ENCODE data around the gene ANKRD23.
A peak's percentile ranks its signal among the peaks of the same experiment; 100 is the strongest.

The ANKRD23 gene

DNA sequence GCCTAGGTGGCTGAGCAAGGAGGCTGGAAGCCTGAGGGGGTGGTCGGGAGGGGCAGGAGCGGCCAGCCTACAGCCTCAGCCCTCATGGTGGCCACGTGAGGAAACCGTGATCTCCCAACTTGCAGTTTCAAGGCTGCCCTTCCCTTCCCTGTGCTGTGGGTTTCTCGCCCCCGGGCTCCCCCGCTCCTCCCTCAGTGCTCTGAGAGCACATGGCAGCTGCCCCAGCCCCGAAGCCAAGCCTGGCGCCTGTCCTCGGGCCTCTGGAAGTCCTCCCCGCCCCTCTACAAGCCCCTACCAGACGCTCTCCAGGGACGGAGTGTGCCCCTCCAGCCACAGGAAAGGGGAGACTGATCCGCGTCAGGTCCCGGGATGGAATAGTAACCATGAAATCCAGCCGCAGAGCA is 586 bp upstream of the ANKRD23 start:
- Histone ChIP-seq H3K27me3 (ENCODE audit: control insufficient read depth, insufficient read depth, low read length) (no peaks in the 10 kb centered on the region), H3K9me3 (ENCODE audit: control insufficient read depth, insufficient read depth, low read length) (no peaks in the 10 kb centered on the region), H3K4me1 (ENCODE audit: control insufficient read depth, insufficient read depth, low read length) (no peaks in the 10 kb centered on the region), H3K36me3 (ENCODE audit: control insufficient read depth, insufficient read depth, low read length) (peaks cover 24% of the 10 kb centered on the region), H3K9ac (ENCODE audit: low read depth, low read length) (no peak overlapping the region), H3K4me3 (ENCODE audit: low read depth, low read length) (no peak overlapping the region), H3K27ac (ENCODE audit: low read depth, low read length) (no peak overlapping the region)

DNA sequence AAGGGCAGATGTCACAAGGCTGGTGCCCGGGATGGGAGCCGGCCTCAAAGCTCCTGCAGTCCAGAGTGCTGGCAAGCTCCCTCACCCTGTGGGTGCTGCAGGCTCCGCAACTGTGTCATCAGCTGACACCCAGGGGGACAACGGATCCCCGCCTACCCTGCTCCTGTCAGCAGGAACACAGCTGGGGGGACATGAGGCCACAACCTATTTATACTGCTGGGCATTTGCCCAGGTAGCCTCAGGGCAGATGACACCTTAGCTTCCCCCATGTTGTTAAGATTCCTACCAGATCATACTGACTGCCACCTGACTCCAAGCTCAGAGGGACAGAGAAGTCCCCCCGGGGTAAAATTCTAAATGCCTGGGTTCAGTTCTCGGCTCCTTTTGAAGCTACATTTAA is 1.2 kb downstream of the ANKRD23 start:
- no peaks in the 10 kb centered on the region for H3K9me3 ChIP-seq (ENCODE audit: control insufficient read depth, insufficient read depth, low read length)
- H3K27me3 ChIP-seq (ENCODE audit: control insufficient read depth, insufficient read depth, low read length), result no peaks in the 10 kb centered on the region
- peak overlapping the region; percentile 22 for H3K27ac ChIP-seq (ENCODE audit: low read depth, low read length)
- H3K4me1 ChIP-seq (ENCODE audit: control insufficient read depth, insufficient read depth, low read length), result no peaks in the 10 kb centered on the region
- peaks cover 26% of the 10 kb centered on the region; the same call in 1 of the 2 replicates for H3K36me3 ChIP-seq (ENCODE audit: control insufficient read depth, insufficient read depth, low read length)
- no peak overlapping the region for H3K9ac ChIP-seq (ENCODE audit: low read depth, low read length)
- H3K4me3 ChIP-seq (ENCODE audit: low read depth, low read length), result no peak overlapping the region

DNA sequence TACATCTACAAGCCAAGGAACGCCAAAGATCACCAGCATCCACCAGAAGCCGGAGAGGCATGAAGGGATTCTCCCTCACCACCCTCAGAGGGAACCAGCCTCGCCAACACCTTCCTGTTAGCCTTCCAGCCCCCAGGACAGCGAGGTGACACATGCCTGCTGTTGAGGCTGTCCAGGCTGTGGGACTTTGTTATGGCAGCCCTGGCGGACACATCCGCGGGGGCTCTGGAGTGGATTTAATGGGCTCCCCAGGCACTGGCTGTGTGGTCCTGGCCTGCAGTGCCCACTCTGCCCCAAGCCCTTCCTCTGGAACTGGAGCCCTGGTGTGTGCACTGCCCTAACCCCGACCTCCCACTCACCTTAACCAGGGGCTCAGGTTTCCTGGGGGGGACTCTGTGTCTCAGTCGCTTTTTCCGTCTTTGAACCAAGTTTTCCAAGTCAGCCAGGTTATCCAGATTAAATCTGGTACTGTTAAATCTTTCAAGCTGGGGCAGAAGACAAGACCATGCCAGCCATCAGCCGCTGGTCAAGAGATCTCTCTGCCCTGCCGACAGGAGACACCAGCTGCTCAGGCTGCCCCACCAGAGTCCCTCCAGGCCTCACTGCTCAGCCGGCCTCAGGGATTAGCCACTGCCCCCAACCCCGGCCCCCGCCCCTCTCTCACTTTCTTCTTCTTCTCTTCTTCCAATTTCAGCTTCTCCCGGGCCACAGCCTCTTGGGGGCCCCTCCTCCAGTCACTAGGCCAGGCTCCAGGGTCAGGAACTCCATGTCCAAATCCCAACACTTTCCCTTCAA is 1.9 kb downstream of the ANKRD23 start:
- H3K4me3 ChIP-seq (ENCODE audit: low read depth, low read length), result no peak overlapping the region
- H3K27me3 ChIP-seq (ENCODE audit: control insufficient read depth, insufficient read depth, low read length), result no peaks in the 10 kb centered on the region
- peaks cover 24% of the 10 kb centered on the region for H3K36me3 ChIP-seq (ENCODE audit: control insufficient read depth, insufficient read depth, low read length)
- no peak overlapping the region for H3K9ac ChIP-seq (ENCODE audit: low read depth, low read length)
- H3K27ac ChIP-seq (ENCODE audit: low read depth, low read length), result no peak overlapping the region
- no peaks in the 10 kb centered on the region for H3K9me3 ChIP-seq (ENCODE audit: control insufficient read depth, insufficient read depth, low read length)
- no peaks in the 10 kb centered on the region; the same call in 1 of the 2 replicates for H3K4me1 ChIP-seq (ENCODE audit: control insufficient read depth, insufficient read depth, low read length)

DNA sequence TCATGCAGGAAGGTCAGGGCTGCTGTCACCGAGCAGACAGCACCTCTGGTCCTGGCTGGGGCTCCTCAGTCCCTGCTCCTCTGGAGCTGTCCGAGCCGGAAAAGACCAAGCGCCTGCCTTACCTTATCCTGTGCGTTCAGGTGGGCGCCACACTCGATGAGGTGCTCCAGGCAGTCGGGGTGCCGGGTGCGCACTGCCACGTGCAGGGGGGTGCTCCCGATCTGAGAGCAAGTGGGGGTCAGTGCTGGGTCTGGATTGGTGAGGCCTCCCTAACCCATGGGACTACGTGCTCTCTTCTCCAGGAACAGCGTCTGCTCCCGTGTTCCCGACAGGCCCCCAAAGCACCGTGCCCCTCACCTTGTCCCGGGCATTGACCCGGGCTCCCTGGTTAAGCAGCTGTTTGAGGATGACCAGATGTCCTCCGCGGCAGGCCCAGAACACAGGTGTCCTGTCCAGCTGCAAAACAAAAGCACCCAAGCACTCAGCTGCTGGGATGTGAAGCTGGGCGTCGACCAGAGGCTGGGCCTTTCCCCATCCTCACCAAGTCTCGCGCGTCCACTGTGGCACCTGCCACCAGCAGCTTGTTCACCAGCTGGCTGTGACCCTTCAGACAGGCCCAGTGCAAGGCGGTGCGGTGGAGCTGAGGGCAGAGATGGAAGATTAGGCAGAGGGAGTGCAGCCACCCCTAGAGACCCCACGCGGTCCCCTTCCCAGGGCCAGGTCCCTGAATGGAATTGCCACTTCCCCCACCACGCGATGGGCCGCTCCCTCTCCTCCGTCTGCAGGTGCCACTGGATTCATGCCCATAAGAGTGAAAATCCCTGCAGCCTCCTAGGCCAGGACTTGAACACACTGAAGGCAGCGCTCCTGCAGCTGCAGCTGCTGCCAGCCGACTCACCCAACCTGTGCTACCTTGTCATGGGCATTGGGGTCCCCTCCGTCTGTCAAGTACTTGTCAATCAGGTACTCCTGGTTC is 3.7 kb downstream of the ANKRD23 start:
- Histone ChIP-seq H3K4me3 (ENCODE audit: low read depth, low read length) (no peak overlapping the region), H3K9ac (ENCODE audit: low read depth, low read length) (no peak overlapping the region), H3K9me3 (ENCODE audit: control insufficient read depth, insufficient read depth, low read length) (no peaks in the 10 kb centered on the region)

DNA sequence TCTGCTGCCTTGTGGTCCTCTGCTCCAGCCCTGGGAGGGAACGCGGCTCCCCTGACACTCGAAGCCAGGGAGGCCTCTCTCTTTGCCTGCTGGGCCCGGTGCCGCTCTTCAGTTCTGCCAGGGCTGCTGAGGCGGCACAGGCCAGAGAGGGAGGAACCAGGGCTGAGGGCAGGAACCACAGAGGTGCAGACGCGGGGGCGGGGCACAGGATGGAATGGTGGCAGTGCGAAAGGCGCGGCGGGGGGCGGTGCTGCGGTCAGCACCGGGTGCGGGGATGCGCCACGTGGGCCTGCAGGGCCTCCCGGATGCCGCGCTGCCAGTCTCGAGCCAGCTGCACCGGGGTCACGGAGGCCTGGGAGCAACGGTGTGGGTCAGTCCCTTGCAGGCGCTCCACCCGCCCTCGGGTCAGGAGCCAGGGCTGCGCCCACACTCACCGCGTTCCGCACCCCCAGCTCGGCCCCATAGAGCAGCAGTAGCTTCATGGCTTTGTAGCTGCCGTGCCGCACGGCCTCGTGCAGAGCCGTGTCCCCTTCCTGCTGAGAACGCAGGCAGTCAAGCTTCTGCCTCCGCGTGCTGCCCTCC is 4.4 kb downstream of the ANKRD23 start:
- no peak overlapping the region for H3K9ac ChIP-seq (ENCODE audit: low read depth, low read length)
- no peaks in the 10 kb centered on the region; the same call in 1 of the 2 replicates for H3K4me1 ChIP-seq (ENCODE audit: control insufficient read depth, insufficient read depth, low read length)
- H3K27ac ChIP-seq (ENCODE audit: low read depth, low read length), result no peak overlapping the region
- H3K4me3 ChIP-seq (ENCODE audit: low read depth, low read length), result no peak overlapping the region
- H3K36me3 ChIP-seq (ENCODE audit: control insufficient read depth, insufficient read depth, low read length), result peaks cover 25% of the 10 kb centered on the region
- H3K9me3 ChIP-seq (ENCODE audit: control insufficient read depth, insufficient read depth, low read length), result no peaks in the 10 kb centered on the region
- H3K27me3 ChIP-seq (ENCODE audit: control insufficient read depth, insufficient read depth, low read length), result no peaks in the 10 kb centered on the region

More for the DNA sequence above, 3.7 kb downstream of the ANKRD23 start:
- Histone ChIP-seq H3K27ac (ENCODE audit: low read depth, low read length) (no peak overlapping the region), H3K27me3 (ENCODE audit: control insufficient read depth, insufficient read depth, low read length) (no peaks in the 10 kb centered on the region), H3K4me1 (ENCODE audit: control insufficient read depth, insufficient read depth, low read length) (no peaks in the 10 kb centered on the region; the same call in 1 of the 2 replicates), H3K36me3 (ENCODE audit: control insufficient read depth, insufficient read depth, low read length) (peaks cover 17% of the 10 kb centered on the region)

DNA sequence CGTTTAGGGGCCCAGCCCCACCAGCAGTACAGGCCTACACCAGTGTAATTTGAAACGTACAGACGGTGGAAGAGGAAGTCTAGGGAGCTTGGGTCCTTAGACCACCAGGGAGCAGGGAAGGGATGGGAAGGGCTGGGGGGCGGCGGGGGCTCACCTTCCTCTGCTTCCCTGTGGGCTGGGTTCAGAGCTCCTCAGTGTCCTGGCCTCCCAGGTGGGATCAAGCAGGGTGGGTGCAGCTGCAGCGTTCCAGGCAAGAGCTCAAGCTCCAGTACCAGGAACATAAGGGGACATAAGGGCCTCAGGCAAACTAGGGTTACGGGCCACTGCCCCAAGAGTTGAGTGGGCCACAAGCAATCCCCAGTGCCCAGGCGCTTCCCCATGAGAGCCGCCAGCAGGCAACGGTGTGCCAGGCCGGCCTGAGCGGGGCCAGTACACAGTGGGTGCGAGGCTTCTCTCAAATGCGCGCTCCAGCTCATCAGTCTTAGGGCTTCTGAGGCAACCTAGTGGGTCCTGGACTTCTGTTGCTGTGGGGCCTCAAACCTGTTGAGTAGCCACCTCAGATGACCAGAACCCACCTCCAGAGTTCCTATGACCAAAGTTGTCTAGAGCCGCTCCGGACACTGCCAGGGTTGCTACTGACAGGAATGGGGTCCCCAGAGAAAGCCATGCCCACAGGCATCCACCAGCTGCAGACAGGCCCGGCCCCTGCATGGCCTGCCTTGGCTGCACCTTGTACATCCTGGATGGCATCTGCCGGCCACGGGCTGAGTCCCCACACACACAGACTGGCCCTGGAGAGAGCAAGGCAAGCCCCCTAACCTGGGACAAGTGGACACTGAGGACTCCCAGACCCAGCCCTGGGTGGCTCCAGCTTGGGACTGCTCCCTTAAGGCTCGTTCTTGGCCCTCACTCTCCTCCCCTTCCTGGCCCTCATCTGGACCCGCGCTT is 5.2 kb downstream of the ANKRD23 start:
- Histone ChIP-seq H3K4me3 (ENCODE audit: low read depth, low read length) (no peak overlapping the region), H3K27me3 (ENCODE audit: control insufficient read depth, insufficient read depth, low read length) (no peaks in the 10 kb centered on the region), H3K27ac (ENCODE audit: low read depth, low read length) (no peak overlapping the region), H3K36me3 (ENCODE audit: control insufficient read depth, insufficient read depth, low read length) (peaks cover 27% of the 10 kb centered on the region), H3K9ac (ENCODE audit: low read depth, low read length) (no peak overlapping the region), H3K4me1 (ENCODE audit: control insufficient read depth, insufficient read depth, low read length) (peaks cover under 1% of the 10 kb centered on the region; the same call in 1 of the 2 replicates), H3K9me3 (ENCODE audit: control insufficient read depth, insufficient read depth, low read length) (no peaks in the 10 kb centered on the region)

DNA sequence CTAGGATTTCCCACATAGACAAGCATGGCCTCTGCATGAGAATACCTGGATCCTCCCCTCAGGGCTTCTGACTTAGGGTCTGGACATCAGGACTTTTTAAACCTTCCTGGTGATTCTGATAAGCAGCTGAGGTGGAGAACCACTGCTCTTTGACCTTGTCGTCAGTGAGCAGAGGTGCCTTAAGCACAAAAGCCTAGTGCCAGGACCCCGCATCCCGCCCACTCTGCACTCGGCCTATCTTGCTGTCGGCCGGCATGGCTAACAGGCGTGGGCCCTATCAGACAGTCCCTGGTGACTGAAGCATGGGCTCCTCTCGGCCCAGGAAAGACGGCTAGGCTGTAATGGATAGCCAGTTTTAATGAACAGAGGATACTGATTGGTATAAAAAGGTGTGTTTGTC is 6.2 kb downstream of the ANKRD23 start:
- H3K4me1 ChIP-seq (ENCODE audit: control insufficient read depth, insufficient read depth, low read length), result peaks cover 10% of the 10 kb centered on the region
- no peak overlapping the region for H3K27ac ChIP-seq (ENCODE audit: low read depth, low read length)
- peaks cover 33% of the 10 kb centered on the region for H3K36me3 ChIP-seq (ENCODE audit: control insufficient read depth, insufficient read depth, low read length)

DNA sequence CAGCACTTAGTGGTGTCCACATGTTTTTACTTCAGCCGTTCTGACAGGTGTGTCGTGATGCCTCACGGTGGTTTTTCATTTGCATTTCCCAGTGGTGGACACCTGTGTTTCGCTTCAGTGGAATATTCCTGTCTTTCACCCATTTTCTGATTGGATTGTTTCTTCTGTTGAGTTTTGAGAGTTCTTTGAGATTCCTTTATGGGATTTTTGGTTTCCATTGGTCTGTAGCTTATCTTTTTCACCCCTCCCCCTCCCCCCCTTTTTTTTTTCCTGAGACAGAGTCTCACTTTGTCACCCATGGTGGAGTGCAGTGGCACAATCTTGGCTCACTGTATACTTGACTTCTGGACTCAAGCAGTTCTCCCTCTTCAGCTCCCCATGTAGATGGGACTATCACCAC is 8.0 kb downstream of the ANKRD23 start:
- peaks cover 48% of the 10 kb centered on the region for H3K36me3 ChIP-seq (ENCODE audit: control insufficient read depth, insufficient read depth, low read length)
- no peaks in the 10 kb centered on the region for H3K27me3 ChIP-seq (ENCODE audit: control insufficient read depth, insufficient read depth, low read length)
- no peak overlapping the region for H3K9ac ChIP-seq (ENCODE audit: low read depth, low read length)
- H3K27ac ChIP-seq (ENCODE audit: low read depth, low read length), result no peak overlapping the region
- H3K4me1 ChIP-seq (ENCODE audit: control insufficient read depth, insufficient read depth, low read length), result peaks cover 19% of the 10 kb centered on the region
- no peak overlapping the region for H3K4me3 ChIP-seq (ENCODE audit: low read depth, low read length)
- no peaks in the 10 kb centered on the region for H3K9me3 ChIP-seq (ENCODE audit: control insufficient read depth, insufficient read depth, low read length)

More for the DNA sequence above, 6.2 kb downstream of the ANKRD23 start:
- Histone ChIP-seq H3K4me3 (ENCODE audit: low read depth, low read length) (no peak overlapping the region), H3K9me3 (ENCODE audit: control insufficient read depth, insufficient read depth, low read length) (no peaks in the 10 kb centered on the region), H3K9ac (ENCODE audit: low read depth, low read length) (no peak overlapping the region), H3K27me3 (ENCODE audit: control insufficient read depth, insufficient read depth, low read length) (no peaks in the 10 kb centered on the region)

DNA sequence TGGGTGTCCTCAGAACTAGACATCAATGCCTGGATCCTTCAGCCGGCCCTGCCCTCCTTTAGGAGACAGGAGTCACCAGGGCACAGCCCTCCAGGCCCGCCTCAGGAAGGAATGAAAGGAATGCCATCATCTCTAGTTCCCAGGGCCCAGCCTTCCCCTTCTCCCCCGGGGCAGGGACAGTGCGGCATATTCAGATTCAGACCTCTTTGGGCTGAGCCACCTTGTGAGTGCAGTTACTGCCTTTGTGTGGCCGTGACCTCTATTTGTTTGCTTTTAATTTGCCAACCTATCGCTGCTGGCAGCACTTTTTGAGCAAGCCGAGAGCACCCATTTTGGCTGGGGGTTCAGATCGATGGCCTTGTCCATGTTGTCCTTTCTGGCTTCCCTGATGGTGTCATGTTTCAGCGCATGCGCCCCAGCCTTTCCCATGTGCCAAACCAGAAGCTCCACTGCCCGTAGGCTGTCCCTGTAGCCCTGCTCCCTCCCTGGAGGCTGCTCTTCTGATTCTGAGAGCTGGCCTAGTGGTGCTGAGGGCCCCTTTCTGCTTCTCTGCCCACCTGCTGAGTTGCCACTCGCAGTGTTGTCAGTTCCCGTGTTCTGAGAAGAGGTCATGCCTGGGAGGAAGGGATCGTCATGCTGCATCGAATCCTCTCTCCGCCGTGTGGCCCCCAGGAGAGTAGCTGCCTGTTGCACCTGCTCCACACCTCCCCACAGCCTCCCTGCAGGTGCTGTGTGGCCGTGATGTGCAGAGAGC is 10.9 kb downstream of the ANKRD23 start:
- Histone ChIP-seq H3K4me1 (ENCODE audit: control insufficient read depth, insufficient read depth, low read length) (peaks cover 19% of the 10 kb centered on the region), H3K36me3 (ENCODE audit: control insufficient read depth, insufficient read depth, low read length) (peaks cover 65% of the 10 kb centered on the region), H3K9me3 (ENCODE audit: control insufficient read depth, insufficient read depth, low read length) (no peaks in the 10 kb centered on the region), H3K9ac (ENCODE audit: low read depth, low read length) (0 out of 2 replicates have a peak overlapping the region, but pooled peaks have one; percentile 11), H3K4me3 (ENCODE audit: low read depth, low read length) (peak overlapping the region; percentile 28), H3K27ac (ENCODE audit: low read depth, low read length) (peak overlapping the region; percentile 88), H3K27me3 (ENCODE audit: control insufficient read depth, insufficient read depth, low read length) (no peaks in the 10 kb centered on the region)
